SK-N-SH (cell line): ENCODE measurements around the gene COL26A1. TPM values are rescaled to one million over a fixed set of nuclear protein-coding genes. Genes with fewer than 3 reads are reported as not detected.
A peak's percentile ranks its signal among the peaks of the same experiment; 100 is the strongest.

ENCODE experiments used
- CTCF ChIA-PET: fragments of 300-600, 350-600 bp; formaldehyde crosslinking; extraction: SDS; loops from one replicate; lab custom pipeline; 2021; lab: Yijun Ruan, JAX
- POLR2A ChIA-PET: fragments of 350-600 bp; sonication (Branson Sonifier 250); formaldehyde crosslinking; extraction: SDS; loops from one replicate; lab custom pipeline; 2020; ENCODE audit warnings: antibody characterized with exemption, inconsistent platforms; lab: Yijun Ruan, JAX
- DNase-seq: peaks from one replicate; pipeline ENCODE4 v3.0.0; 2012
- H2AFZ ChIP-seq: fragments of 200-600 bp; sonication (generic); 2 replicates; pipeline ENCODE4 v1.8.1; 2016; ENCODE audit warnings: antibody characterized with exemption, mild to moderate bottlenecking, low read depth
- H3F3A ChIP-seq: fragments of 200-600 bp; sonication (generic); replicated peaks from 2 replicates; pipeline ENCODE3; 2016; ENCODE audit warnings: antibody characterized with exemption, mild to moderate bottlenecking; ENCODE audit not compliant: insufficient read depth
- H3K27ac ChIP-seq, 2 experiments: fragments of 200-500 bp in 1 of 2; fragments of 200-600 bp in 1 of 2; sonication (Bioruptor generic) in 1 of 2; sonication (generic), shearing (Covaris generic) in 1 of 2; 2 replicates each; pipeline versions ENCODE4 v1.5.1 to v1.6.1; 2014 to 2016; ENCODE audit warnings: low read depth in 2 of 2, inconsistent platforms in 1 of 2, low read length in 1 of 2, mild to moderate bottlenecking in 1 of 2, mixed read lengths in 1 of 2
- H3K27me3 ChIP-seq: fragments of 200-600 bp; sonication (generic), shearing (Covaris generic); 2 replicates; pipeline ENCODE4 v1.6.1; 2016; ENCODE audit warnings: mixed run types; ENCODE audit not compliant: insufficient read depth
- H3K36me3 ChIP-seq, 2 experiments: fragments of 200-500 bp in 1 of 2; fragments of 200-600 bp in 1 of 2; sonication (Bioruptor generic) in 1 of 2; sonication (generic) in 1 of 2; replicated peaks in 1 of 2; 2 replicates each; pipeline versions ENCODE3 to v1.5.1; 2014 to 2016; ENCODE audit warnings: low read length in 1 of 2, mild to moderate bottlenecking in 1 of 2; ENCODE audit not compliant: insufficient read depth in 2 of 2, control insufficient read depth in 1 of 2
- H3K4me1 ChIP-seq, 2 experiments: fragments of 200-500 bp in 1 of 2; fragments of 200-600 bp in 1 of 2; sonication (Bioruptor generic) in 1 of 2; sonication (generic), shearing (Covaris generic) in 1 of 2; 2 replicates each; pipeline versions ENCODE4 v1.5.1 to v1.6.1; 2014 to 2016; ENCODE audit warnings: low read depth in 1 of 2, low read length in 1 of 2, mixed run types in 1 of 2; ENCODE audit not compliant: insufficient read depth in 2 of 2, control insufficient read depth in 1 of 2
- H3K4me2 ChIP-seq: fragments of 200-600 bp; sonication (generic), shearing (Covaris generic); 2 replicates; pipeline ENCODE4 v1.6.1; 2017; ENCODE audit warnings: mixed run types
- H3K4me3 ChIP-seq, 2 experiments: fragments of 200-500 bp in 1 of 2; fragments of 200-600 bp in 1 of 2; sonication (Bioruptor generic) in 1 of 2; sonication (generic), shearing (Covaris generic) in 1 of 2; 2 replicates each; pipeline versions ENCODE4 v1.5.1 to v1.8.1; 2014 to 2016; ENCODE audit warnings: low read depth in 2 of 2, inconsistent platforms in 1 of 2, low read length in 1 of 2, mild to moderate bottlenecking in 1 of 2, mixed read lengths in 1 of 2, moderate library complexity in 1 of 2
- H3K79me2 ChIP-seq: fragments of 200-600 bp; sonication (generic); 2 replicates; pipeline ENCODE4 v1.8.1; 2017; ENCODE audit warnings: mild to moderate bottlenecking; ENCODE audit not compliant: insufficient read depth
- H3K9ac ChIP-seq: fragments of 200-600 bp; sonication (generic); 2 replicates; pipeline ENCODE4 v1.6.1; 2017; ENCODE audit warnings: mixed run types
- H3K9me2 ChIP-seq: fragments of 200-600 bp; sonication (generic); 2 replicates; pipeline ENCODE4 v1.6.1; 2017; ENCODE audit warnings: mixed run types
- H3K9me3 ChIP-seq: fragments of 200-600 bp; sonication (generic); 2 replicates; pipeline ENCODE4 v1.6.1; 2017; ENCODE audit warnings: mixed run types, mild to moderate bottlenecking, moderate library complexity
- H4K20me1 ChIP-seq: fragments of 200-600 bp; sonication (generic); 2 replicates; pipeline ENCODE4 v1.6.1; 2017; ENCODE audit warnings: mild to moderate bottlenecking, mixed run types; ENCODE audit not compliant: insufficient read depth
- EP300 ChIP-seq, 2 experiments: IDR thresholded peaks; 2 replicates each; pipeline versions ENCODE4 v1.4.0 to v1.6.1; 2012; ENCODE audit warnings: borderline replicate concordance in 1 of 2, low read depth in 1 of 2, low read length in 1 of 2
- FOSL2 ChIP-seq: IDR thresholded peaks from 2 replicates; pipeline ENCODE4 v1.4.0; 2012; ENCODE audit warnings: low read depth, mild to moderate bottlenecking, moderate library complexity, borderline replicate concordance
- GABPA ChIP-seq: IDR thresholded peaks from 2 replicates; pipeline ENCODE4 v1.4.0; 2012; ENCODE audit warnings: low read depth, mild to moderate bottlenecking
- IRF3 ChIP-seq: fragments of 150-350 bp; IDR thresholded peaks from 2 replicates; pipeline ENCODE4 v1.6.1; 2016; ENCODE audit warnings: mild to moderate bottlenecking, low read depth, low read length
- JUND ChIP-seq: IDR thresholded peaks from 2 replicates; pipeline ENCODE4 v1.4.0; 2012
- MEF2A ChIP-seq: IDR thresholded peaks from 2 replicates; pipeline ENCODE4 v1.4.0; 2012; ENCODE audit warnings: low read depth, borderline replicate concordance
- MXI1 ChIP-seq: IDR thresholded peaks from 2 replicates; pipeline ENCODE4 v1.6.1; 2012; ENCODE audit warnings: mild to moderate bottlenecking, low read depth, low read length, improper control_type of control experiment
- NRF1 ChIP-seq: IDR thresholded peaks from 2 replicates; pipeline ENCODE4 v1.6.1; 2012; ENCODE audit warnings: low read depth, mild to moderate bottlenecking, low read length
- PBX3 ChIP-seq: IDR thresholded peaks from 2 replicates; pipeline ENCODE4; 2012
- RXRA ChIP-seq: IDR thresholded peaks from 2 replicates; pipeline ENCODE4 v1.4.0; 2012; ENCODE audit warnings: low read depth, mild to moderate bottlenecking, borderline replicate concordance
- SIN3A ChIP-seq: IDR thresholded peaks from 2 replicates; pipeline ENCODE4 v1.6.1; 2012; ENCODE audit warnings: low read depth, mild to moderate bottlenecking, low read length, moderate library complexity, borderline replicate concordance
- TCF12 ChIP-seq: IDR thresholded peaks from 2 replicates; pipeline ENCODE4 v1.4.0; 2012
- TEAD4 ChIP-seq: IDR thresholded peaks from 2 replicates; pipeline ENCODE4 v1.4.0; 2012; ENCODE audit warnings: mild to moderate bottlenecking, borderline replicate concordance; ENCODE audit not compliant: insufficient read depth
- USF1 ChIP-seq: IDR thresholded peaks from 2 replicates; pipeline ENCODE4 v1.4.0; 2012; ENCODE audit warnings: low read depth, borderline replicate concordance
- YY1 ChIP-seq: IDR thresholded peaks from 2 replicates; pipeline ENCODE4 v1.4.0; 2012; ENCODE audit warnings: low read depth, mild to moderate bottlenecking
- WGBS: methylation state at CpG from one replicate; pipeline ENCODE4 v1.1.6; 2017; ENCODE audit warnings: low lambda C conversion rate; 5-methylcytosine and 5-hydroxymethylcytosine counted together
- polyA plus RNA-seq, 3 experiments: library from polyadenylated mRNA; depleted of rRNA; stranded (reverse); fragments of >200 nt; gene quantifications; 2 replicates each; pipeline ENCODE4 v1.2.3, GENCODE V29; 2012
- TF ChIP-seq, protein P1 (sequence below): IDR thresholded peaks from 2 replicates; pipeline ENCODE4 v1.4.0; 2012; ENCODE audit warnings: low read depth, borderline replicate concordance

Gene COL26A1
- polyA plus RNA-seq, 1 of the 3 experiments (the other 2 are of a cell fraction): 0.05 TPM

DNA sequence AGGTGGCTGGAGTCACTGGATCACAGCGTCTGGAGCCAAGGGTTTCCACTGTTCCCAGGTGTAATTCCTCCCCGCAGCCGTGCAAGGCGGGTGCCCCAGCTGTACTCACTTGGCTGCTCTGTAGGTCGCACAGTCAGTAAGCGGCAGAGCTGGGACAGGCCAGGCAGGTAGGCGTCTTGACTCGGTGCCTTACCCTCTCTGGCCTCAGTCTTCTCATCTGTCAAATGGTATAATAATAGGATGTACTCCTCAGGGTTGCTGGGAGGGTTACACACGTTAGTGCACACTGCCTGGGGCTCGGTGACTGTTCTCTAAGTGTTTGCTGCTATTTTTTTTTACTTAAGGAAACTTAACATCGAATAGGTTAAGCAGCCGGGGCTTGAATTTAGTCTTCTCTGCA, 239.4 kb downstream of the COL26A1 start:
- 50% methylated on average over 8 of the region's 12 CpGs for WGBS
- no peak overlapping the region; a peak in 1 of 4 replicates for H3K4me3 ChIP-seq
- TF ChIP-seq PBX3 (no peak), YY1 (no peak), MEF2A (no peak), USF1 (no peak), FOSL2 (no peak), GABPA (no peak), SIN3A (no peak), IRF3 (no peak), TCF12 (no peak), NRF1 (no peak), MXI1 (no peak), TEAD4 (no peak), JUND (no peak), EP300 (IDR thresholded peaks at IDR 0.05; ENCODE audit: borderline replicate concordance in 1 of 2, low read depth in 1 of 2, low read length in 1 of 2) (no peak), RXRA (no peak)
- TF ChIP-seq, protein P1, sequence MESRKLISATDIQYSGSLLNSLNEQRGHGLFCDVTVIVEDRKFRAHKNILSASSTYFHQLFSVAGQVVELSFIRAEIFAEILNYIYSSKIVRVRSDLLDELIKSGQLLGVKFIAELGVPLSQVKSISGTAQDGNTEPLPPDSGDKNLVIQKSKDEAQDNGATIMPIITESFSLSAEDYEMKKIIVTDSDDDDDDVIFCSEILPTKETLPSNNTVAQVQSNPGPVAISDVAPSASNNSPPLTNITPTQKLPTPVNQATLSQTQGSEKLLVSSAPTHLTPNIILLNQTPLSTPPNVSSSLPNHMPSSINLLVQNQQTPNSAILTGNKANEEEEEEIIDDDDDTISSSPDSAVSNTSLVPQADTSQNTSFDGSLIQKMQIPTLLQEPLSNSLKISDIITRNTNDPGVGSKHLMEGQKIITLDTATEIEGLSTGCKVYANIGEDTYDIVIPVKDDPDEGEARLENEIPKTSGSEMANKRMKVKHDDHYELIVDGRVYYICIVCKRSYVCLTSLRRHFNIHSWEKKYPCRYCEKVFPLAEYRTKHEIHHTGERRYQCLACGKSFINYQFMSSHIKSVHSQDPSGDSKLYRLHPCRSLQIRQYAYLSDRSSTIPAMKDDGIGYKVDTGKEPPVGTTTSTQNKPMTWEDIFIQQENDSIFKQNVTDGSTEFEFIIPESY: no peak
- TF ChIP-seq, all 33 proteins: peak for 0
- no peaks in the 10 kb centered on the region for H3K79me2 ChIP-seq
- peaks cover 0 to 11% of the 10 kb centered on the region in 2 experiments; a peak in 1 of 4 replicates for H3K4me1 ChIP-seq
- no peak overlapping the region for H3K9ac ChIP-seq
- H3K36me3 ChIP-seq: no peaks in the 10 kb centered on the region
- H3K4me2 ChIP-seq: 0 out of 2 replicates have a peak overlapping the region, but pooled peaks have one; percentile 20
- H3K9me2 ChIP-seq: no peaks in the 10 kb centered on the region
- no peaks in the 10 kb centered on the region for H3F3A ChIP-seq
- no peak overlapping the region for H3K27ac ChIP-seq
- no peaks in the 10 kb centered on the region for H3K9me3 ChIP-seq
- POLR2A ChIA-PET: interaction anchor here (0.6 kb wide), 1 partner anchor 17 kb away, joined by 3 read pairs; no protein-coding TSS in a partner anchor
- H2AFZ ChIP-seq: no peak overlapping the region
- CTCF ChIA-PET: interaction anchor here (0.6 to 7.4 kb wide), 58 partner anchors 8 to 671 kb away, joined by 3 to 82 read pairs (median 6); no protein-coding TSS in a partner anchor
- no peaks in the 10 kb centered on the region for H4K20me1 ChIP-seq
- no peak for DNase-seq
- no peaks in the 10 kb centered on the region for H3K27me3 ChIP-seq
